HG03175 (cell line): ENCODE results near the gene PTPRH.

Experiments used
- ATAC-seq: cut with Tn5 transposase; IDR thresholded peaks from one replicate; pipeline ENCODE4 v1.9.1; 2021; ENCODE audit warnings: mild to moderate bottlenecking, moderate library complexity; ENCODE audit not compliant: unreplicated experiment

PTPRH gene, protein sequence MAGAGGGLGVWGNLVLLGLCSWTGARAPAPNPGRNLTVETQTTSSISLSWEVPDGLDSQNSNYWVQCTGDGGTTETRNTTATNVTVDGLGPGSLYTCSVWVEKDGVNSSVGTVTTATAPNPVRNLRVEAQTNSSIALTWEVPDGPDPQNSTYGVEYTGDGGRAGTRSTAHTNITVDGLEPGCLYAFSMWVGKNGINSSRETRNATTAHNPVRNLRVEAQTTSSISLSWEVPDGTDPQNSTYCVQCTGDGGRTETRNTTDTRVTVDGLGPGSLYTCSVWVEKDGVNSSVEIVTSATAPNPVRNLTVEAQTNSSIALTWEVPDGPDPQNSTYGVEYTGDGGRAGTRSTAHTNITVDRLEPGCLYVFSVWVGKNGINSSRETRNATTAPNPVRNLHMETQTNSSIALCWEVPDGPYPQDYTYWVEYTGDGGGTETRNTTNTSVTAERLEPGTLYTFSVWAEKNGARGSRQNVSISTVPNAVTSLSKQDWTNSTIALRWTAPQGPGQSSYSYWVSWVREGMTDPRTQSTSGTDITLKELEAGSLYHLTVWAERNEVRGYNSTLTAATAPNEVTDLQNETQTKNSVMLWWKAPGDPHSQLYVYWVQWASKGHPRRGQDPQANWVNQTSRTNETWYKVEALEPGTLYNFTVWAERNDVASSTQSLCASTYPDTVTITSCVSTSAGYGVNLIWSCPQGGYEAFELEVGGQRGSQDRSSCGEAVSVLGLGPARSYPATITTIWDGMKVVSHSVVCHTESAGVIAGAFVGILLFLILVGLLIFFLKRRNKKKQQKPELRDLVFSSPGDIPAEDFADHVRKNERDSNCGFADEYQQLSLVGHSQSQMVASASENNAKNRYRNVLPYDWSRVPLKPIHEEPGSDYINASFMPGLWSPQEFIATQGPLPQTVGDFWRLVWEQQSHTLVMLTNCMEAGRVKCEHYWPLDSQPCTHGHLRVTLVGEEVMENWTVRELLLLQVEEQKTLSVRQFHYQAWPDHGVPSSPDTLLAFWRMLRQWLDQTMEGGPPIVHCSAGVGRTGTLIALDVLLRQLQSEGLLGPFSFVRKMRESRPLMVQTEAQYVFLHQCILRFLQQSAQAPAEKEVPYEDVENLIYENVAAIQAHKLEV

DNA sequence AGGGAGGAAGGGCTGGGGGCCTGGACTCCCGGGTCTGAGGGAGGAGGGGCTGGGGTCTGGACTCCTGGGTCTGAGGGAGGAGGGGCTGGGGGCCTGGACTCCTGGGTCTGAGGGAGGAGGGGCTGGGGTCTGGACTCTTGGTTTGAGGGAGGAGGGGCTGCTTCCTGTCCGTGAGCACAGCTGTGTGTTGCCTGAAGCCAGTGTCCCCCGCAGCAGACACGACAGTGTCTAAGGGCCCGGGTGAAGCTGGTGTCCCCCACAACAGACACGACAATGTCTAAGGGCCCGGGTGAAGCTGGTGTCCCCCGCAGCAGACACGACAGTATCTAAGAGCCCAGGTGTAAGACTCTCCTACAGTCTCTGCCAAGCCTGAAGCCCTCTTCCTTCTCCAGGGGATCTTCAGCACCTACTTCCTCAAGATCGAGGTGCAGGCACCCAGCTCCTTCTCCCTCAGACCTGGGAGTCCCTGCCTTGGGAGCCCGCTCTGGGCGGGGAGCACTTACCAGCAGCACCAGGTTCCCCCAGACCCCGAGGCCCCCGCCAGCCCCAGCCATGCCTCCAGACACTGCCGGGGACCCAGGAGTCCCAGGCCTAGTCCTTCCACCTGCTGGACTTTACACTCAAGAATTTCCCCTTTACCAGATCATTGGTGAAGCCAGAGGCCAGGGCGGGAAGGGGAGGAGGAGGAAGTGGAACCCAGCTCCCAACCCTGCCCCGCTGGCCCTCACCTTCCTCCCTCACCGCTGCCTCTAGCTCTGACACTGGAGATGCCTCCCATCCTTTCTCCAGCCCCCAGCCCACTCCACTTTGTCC lies at the start of gene PTPRH:
Gene PTPRH, minus strand, starts transcription at position 622 of the 813 bp plus-strand sequence. Its CDS starts 68 bp downstream, at position 554.
- no peak for ATAC-seq

DNA sequence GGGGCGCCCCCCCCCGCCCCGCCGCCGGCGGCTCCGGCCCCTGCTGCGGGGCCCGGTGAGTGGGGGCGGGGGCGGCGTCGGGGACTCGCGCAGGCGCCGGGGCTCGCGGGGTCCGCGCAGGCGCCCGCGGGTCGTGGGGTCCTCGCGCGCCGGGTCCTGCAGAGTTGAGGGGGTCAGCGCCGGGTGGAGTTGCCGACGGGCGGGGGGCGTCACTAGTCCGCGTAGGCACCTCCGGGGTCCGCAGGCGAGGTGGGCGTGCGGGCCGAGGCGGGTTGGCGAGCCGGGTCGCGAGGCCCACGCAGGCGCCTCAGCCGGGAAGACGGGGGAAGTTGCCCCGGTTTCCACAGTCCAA lies 49.2 kb upstream of the PTPRH start:
- peak; percentile 3 for ATAC-seq

- ATAC-seq = no peak
Measured at GRCh38 chr19:55257461-55258420, 48.4 kb upstream of the PTPRH start.

- no peak for ATAC-seq
Measured at GRCh38 chr19:55256562-55257460, 47.5 kb upstream of the PTPRH start.

DNA sequence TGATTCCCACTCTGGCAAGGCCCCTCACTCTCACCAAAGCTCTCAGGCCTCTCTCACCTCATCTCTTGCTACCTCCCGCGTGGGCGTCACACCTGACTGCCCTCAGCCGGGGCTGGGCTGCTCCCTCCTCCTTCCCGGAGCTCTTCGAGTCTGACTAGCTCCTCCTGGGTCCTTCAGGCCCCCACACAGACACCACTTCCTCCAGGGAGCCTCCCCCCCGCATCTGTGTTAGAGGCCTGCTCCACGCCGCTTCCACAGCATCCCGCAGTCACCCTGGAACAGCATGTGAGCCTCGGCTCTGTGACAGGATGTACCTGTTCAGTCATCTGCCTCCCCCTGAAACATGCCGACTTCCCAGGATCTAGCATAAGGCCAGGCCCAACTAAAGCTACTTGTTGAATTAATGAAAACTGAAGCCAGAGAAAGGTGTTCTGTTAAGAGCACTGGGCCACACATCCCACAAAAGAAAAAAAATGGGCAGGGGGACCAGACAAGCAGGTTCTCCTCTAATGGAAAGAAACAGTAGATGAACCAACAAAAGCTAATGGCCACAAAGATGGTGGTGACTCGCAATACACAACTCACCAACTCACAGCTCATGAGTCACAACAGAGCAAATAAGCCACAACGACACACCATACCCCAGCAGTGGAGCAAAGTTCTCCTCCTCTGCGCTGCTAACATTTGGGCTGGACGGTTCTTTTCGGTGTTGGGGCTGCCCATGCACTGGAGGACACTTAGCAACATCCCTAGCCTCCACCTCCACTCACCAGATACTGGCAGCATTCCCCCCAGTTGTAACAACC lies 46.5 kb upstream of the PTPRH start:
- ATAC-seq = no peak

DNA sequence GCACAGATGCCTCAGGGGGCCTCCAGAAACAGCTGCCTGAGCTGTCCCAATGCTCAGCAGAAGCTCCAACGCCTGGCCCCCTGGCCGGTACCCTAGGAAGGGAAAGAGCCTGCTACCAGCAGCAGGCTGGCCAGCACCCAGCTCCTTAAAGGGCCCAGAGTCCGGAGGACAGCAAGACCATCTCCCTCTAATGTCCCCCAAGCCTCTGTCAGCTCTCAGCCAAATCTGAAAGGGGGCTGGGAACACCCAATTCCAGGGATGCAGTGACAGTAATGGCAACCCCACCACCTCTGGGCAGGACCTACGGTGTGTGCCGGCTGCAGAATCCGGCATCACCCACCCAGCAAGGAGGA lies 45.3 kb upstream of the PTPRH start:
- ATAC-seq = no peak

GRCh38 chr19:55253842-55254624 lies 44.7 kb upstream of the PTPRH start:
- peak; percentile 42 for ATAC-seq

DNA sequence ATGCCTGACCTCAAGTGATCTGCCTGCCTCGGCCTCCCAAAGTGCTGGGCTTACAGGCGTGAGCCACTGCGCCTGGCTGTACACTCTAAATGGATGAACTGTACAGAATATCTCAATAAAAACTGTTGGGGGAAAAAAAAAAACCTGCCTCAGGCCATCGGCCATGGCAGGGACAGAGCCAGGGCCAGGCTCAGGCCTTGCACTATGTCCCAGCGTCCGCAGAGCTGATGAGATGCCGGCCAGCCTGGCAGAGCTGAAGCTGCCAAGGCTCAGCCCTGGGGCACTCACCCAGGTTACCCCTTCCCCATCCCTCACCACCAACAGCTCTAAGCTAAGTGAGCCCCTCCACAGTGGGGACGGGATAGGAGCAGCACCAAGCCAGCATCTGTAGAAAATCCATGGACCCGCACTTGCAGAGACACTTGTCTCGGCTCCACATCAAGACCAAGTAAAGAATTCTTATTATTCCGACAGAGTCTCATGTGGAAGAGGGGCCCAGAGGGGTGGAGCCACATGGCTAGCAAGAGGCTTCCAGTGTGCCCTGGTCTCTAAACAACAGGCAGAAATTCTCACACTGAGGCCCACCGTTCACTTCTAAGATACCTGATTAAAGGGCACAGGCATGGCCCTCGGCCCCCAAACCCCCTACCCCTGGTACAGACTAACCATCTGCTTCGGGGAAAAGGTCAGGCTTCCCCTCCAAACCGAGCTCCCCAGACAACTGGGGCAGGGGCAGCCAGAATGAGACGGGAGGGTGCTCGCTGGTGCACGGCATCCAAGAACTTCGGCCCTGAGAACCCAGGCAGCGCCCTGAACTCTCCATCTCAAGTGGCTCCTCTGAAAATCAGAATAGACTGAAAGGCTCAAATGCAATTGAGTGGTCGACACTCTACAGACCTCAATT lies 43.7 kb upstream of the PTPRH start:
- ATAC-seq = no peak

GRCh38 chr19:55251341-55252081 lies 42.2 kb upstream of the PTPRH start:
- no peak for ATAC-seq

DNA sequence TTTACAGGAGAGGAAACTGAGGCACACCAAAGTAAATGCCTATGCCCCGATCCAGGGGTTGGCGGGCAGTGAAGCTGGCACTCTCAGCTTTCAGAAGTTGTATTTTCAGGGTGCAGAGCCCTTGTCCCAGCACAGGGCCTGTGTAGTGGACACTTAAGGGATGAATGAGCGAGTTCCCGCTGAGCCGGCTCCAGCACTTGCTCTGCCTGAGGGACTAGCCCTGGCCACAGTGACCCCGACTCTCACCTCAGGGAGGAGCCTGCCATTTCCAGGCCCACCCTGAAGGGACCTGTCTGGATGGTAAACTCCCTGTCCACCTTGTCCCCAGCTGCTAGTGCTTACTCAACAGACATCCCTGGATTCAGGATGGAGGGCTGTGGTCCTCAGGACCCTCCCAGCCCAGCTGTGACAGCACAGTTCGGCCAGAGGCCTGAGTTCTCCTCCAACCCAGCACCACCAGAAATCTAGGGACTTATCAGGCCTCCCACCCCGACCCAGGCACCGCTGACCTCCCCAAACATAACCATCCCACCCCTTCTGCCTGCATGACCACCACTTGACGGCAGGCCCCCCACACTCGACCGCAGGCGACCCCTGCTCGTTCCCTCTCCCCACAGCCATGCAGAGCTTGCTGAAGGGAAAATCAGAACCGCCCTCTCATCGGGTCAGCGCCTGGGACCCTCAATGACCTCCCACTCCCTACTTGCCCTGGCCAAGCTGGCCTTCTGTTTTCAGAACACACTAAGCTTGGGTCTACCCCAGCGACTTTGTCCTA lies 41.1 kb upstream of the PTPRH start:
- no peak for ATAC-seq

- no peak for ATAC-seq
Measured at GRCh38 chr19:55249841-55250240, 40.5 kb upstream of the PTPRH start.

DNA sequence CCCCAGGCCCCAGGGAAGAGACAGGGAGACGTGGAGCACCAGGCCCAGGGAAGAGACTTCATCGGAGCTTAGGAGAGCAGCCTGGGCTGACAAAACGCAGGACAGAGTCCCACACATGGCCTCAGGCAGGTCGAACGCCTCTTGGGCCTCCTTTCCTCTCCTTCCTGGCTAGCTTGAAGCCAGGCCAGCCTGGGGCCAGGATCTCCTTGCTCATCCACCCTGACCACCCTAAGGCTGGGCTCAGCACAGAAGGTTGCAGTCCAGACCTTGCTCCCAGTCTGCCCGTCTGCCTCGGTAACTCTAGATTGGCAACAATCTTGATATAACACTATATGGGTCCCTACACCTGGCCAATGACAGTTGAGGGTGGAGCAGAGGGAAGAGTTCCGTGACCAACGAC lies 39.4 kb upstream of the PTPRH start:
- no peak for ATAC-seq

- ATAC-seq = no peak
Measured at GRCh38 chr19:55248166-55248675, 38.9 kb upstream of the PTPRH start.

DNA sequence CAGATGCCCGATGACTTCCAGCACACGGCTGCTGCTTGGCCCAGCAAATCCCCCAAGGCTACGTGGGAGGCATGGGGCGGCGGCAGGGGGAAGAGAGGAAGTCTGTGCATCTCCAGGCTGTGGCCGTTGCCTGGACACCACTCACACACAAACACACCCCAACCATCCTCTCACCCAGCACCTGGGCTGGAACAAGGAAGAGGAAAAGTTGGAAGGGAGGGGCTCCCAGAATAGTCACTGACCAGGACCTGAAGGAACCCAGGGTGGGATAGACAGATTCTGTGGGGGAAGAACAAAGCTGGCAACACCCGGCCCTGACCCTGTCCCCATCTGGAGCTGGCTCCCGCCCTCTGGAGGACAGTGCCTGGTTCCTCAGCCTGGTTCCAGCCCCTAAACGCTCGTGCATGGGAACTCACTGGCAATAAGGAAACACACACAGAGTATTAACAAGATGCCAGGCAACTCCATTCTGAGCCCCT lies 38.4 kb upstream of the PTPRH start:
- no peak for ATAC-seq
